HG02798 (cell line): ENCODE measurements around the gene TRIM26.
"Not testable (repeated sequence)": the region's sequence is repeated elsewhere in the genome, so short reads cannot be mapped to it uniquely, and the experiment has no call there.

Experiments used
- ATAC-seq: cut with Tn5 transposase; IDR thresholded peaks from one replicate; pipeline ENCODE4 v1.9.1; 2021; ENCODE audit warnings: mild to moderate bottlenecking; ENCODE audit not compliant: unreplicated experiment, poor library complexity

The TRIM26 gene

GRCh38 chr6:30175765-30176164, 37.4 kb downstream of the TRIM26 start:
- ATAC-seq: no peak

- no peak for ATAC-seq
Measured at GRCh38 chr6:30172681-30173080, 40.5 kb downstream of the TRIM26 start.

GRCh38 chr6:30171677-30172471, 41.3 kb downstream of the TRIM26 start:
- no peak for ATAC-seq

- peak; percentile 46 for ATAC-seq
Measured at GRCh38 chr6:30169658-30170614, 43.3 kb downstream of the TRIM26 start.

GRCh38 chr6:30168741-30169140, 44.5 kb downstream of the TRIM26 start:
- ATAC-seq: no peak

GRCh38 chr6:30167101-30167500, 46.1 kb downstream of the TRIM26 start:
- ATAC-seq: no peak

GRCh38 chr6:30165238-30165637, 48.0 kb downstream of the TRIM26 start:
- ATAC-seq: not testable (repeated sequence)

- ATAC-seq: no peak
Measured at GRCh38 chr6:30164714-30165113, 48.5 kb downstream of the TRIM26 start.

GRCh38 chr6:30163918-30164654, 49.1 kb downstream of the TRIM26 start:
- ATAC-seq: no peak

- no peak for ATAC-seq
Measured at GRCh38 chr6:30163090-30163917, 49.9 kb downstream of the TRIM26 start, which contains the start of gene TRIM15. TSS of gene TRIM15 (plus strand) at chr6:30163546. CDS start at chr6:30163685, 139 bp downstream.

GRCh38 chr6:30162265-30163089, 50.7 kb downstream of the TRIM26 start:
- no peak for ATAC-seq

GRCh38 chr6:30160785-30161531, 52.2 kb downstream of the TRIM26 start, which contains the start of gene TRIM10:
TSS of gene TRIM10 (minus strand) at chr6:30161211. CDS start at chr6:30160858, 353 bp downstream.
- ATAC-seq: no peak

GRCh38 chr6:30160008-30160784, 53.0 kb downstream of the TRIM26 start:
- ATAC-seq: no peak

GRCh38 chr6:30158475-30159040, 54.6 kb downstream of the TRIM26 start:
- ATAC-seq: no peak

GRCh38 chr6:30157999-30158398, 55.2 kb downstream of the TRIM26 start:
- ATAC-seq: no peak

GRCh38 chr6:30157581-30157980, 55.6 kb downstream of the TRIM26 start:
- no peak for ATAC-seq

- no peak for ATAC-seq
Measured at GRCh38 chr6:30156774-30157173, 56.4 kb downstream of the TRIM26 start.
